ENCODE results near the gene TRAPPC14.
"Not testable (repeated sequence)": the region's sequence is repeated elsewhere in the genome, so short reads cannot be mapped to it uniquely, and the experiment has no call there.

The TRAPPC14 gene

DNA sequence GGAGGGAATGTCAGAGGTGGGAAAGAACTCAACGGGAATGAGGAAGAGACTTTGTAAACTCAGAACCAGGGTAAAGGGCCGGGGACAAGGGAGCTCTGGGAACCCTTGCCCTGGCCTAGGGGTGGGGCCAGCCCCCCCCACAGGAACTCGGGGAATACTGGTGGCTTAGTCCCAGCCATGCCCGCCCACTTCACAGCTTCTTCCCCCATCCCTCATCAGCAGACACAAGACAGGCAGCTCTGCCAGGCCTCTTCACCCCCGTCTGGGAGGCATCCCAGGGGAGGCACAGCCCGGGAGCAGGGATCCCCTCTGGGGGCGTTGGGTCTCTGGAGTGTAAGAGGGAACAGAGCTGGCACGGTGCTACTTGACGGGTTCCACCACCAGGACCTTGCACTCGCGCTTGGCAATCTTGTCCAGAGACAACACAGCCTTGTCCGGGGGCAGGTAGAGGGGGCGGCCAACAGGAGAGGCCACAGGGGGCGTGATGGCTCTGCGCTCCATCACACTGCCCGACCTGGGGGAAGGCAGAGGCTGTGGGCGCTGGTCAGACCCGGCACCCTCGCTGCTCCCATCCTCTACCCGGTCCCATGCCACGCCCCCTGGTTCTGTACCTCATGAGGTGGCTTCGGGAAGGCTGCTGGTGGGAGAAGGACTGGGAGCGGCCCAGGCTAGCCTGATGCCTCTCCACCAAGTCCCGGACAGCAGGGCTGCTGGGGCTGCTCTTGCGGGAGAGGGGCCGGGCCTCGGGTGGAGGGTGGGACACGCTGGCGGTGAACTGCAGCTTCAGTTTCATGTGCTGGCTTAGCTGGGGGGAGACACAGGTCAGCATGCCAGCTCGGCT is 3.7 kb downstream of the TRAPPC14 start:
- DNase-seq (ENCODE audit: low read depth in 2 of 2) = no peak

GRCh38 chr7:100153708-100154535 is 4.6 kb downstream of the TRAPPC14 start:
- DNase-seq (ENCODE audit: low read depth in 2 of 2) = no peak

DNA sequence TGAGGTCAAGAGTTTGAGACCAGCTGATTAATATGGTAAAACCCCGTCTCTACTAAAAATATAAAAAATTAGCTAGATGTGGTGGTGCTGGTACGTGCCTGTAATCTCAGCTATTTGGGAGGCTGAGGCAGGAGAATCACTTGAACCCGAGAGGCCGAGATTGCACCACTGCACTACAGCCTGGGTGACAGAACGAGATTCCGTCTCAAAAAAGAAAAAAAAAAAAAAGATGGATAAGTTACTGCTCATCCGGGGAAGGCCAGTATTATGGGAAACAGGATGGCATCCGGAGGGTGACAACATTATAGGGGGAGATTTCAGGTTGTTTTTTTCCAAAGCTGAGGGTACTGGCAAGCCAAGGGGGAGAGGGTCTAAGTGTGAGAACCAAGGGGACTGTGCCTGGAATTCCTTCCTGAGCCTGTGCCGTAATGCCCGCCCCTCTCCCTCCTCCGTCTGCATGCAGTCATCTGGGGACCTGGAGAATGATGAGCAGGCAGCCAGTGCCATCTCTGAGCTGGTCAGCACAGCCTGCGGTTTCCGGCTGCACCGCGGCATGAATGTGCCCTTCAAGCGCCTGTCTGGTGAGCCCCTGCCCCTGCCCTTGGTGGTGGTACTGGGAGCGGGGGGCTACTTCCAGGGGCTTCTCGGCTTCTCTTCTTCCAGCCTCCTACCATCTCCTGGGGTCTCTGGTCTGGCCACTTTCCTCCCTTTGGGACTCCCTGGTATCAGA is 5.4 kb downstream of the TRAPPC14 start:
- DNase-seq (ENCODE audit: low read depth in 2 of 2) = no peak

- no peak for DNase-seq (ENCODE audit: low read depth in 2 of 2)
These were observed 6.1 kb downstream of the TRAPPC14 start for GRCh38 chr7:100152404-100152803.

GRCh38 chr7:100148559-100149328 is 9.8 kb downstream of the TRAPPC14 start, which contains the start of gene LAMTOR4:
Gene LAMTOR4, plus strand, starts transcription at chr7:100148918. Its CDS starts 55 bp downstream, at chr7:100148973.
- DNase-seq (ENCODE audit: low read depth in 2 of 2) = peak; percentile 96

- no peak for DNase-seq (ENCODE audit: low read depth in 2 of 2)
These were observed 10.3 kb downstream of the TRAPPC14 start for GRCh38 chr7:100148225-100148558.

GRCh38 chr7:100147278-100147677 is 11.2 kb downstream of the TRAPPC14 start:
- DNase-seq (ENCODE audit: low read depth in 2 of 2) = no peak

DNA sequence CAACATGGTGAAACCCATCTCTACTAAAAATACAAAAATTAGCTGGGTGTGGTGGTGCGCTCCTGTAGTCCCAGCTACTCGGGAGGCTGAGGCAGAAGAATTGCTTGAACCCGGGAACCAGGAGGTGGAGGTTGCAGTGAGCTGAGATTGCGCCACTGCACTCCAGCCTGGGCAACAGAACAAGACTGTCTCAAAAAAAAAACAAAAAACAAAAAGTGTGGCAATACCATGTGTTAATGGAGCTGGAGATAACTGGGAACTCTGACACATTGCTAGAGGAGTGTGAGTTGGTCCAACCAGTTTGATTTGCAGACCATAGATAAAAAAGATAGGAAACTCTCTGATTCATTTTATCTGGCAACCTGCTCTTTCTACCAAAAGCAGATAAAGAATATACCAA is 12.2 kb downstream of the TRAPPC14 start:
- DNase-seq (ENCODE audit: low read depth in 2 of 2) = not testable (repeated sequence)

DNA sequence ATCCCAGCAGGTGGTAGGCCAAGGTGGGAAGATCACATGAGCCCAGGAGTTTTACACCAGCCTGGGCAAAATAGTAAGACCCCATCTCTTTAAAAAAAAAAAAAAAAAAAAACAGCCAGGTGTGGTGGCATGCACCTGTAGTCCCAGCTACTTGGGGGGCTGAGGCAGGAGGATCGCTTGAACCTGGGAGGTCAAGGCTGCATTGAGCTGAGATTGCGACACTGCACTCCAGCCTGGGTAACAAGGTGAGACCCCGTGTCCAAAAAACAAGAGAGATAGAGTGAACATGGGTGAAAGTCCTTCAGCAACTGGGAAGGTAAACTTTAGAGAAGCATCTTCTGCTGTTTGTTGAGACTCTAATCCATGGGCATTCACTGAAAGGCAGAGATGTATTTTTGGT is 16.1 kb downstream of the TRAPPC14 start:
- DNase-seq (ENCODE audit: low read depth in 2 of 2) = no peak

DNA sequence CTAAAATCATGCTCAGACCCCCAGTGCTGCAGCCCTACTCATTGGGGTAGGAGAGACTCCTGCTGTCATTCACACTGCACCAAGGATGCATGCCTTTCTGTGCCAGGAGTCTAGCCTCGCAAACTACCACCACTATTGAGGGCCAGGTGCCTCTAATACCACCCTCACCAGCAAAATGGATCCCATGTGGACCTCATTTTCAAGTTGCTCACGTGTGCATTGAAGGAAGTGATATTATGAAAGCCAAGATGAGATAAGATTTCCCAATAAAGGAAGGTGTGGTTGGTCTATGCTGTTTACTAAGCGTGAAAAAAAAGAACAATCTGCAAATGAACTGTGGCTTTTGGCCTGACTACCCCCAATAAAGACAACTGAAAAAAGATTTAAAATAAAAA is 17.0 kb downstream of the TRAPPC14 start:
- no peak for DNase-seq (ENCODE audit: low read depth in 2 of 2)

- no peak for DNase-seq (ENCODE audit: low read depth in 2 of 2)
These were observed 20.4 kb downstream of the TRAPPC14 start for GRCh38 chr7:100137851-100138760.

DNA sequence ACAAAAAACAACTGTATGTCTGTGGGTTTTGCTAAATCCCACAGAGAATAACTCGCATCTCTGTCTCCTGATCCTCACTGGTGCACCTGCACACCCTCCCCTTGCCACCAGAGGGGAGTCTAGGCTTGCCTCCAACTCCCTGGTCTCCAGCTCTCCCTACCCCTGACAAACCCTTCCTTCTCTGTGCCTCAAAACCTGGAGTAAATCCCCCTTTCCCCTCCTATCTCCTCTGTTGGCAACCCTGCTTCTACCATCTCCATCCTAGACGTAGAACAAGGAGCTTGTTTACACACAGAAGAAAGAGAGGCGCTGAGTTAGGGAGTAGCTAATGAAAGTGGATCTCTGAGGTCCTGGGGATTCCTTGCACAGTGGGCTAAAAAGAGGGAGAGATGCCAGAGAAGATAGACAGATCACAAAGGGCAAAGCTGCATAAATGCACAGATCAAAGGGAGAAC is 25.8 kb downstream of the TRAPPC14 start:
- DNase-seq (ENCODE audit: low read depth in 2 of 2) = peak in 1 of 2 experiments; percentile 20

DNA sequence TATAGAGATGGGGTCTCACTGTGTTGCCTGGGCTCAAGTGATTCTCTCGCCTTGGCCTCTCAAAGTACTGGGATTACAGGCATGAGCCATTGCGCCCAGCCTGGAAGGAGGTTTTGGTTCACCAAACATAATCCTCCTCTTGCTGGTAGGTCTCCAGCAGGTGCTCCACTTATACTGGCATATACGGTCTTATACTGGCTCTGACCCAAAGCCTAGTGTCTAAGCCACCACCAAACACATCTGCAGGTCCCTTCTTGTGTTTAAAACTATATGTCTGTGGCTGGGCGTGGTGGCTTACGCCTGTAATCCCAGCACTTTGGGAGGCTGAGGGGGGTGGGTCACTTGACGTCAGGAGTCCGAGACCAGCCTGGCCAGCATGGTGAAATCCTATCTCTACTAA is 26.4 kb downstream of the TRAPPC14 start:
- DNase-seq (ENCODE audit: low read depth in 2 of 2) = no peak

GRCh38 chr7:100130608-100131453 is 27.7 kb downstream of the TRAPPC14 start:
- DNase-seq (ENCODE audit: low read depth in 2 of 2) = no peak

- not testable (repeated sequence) for DNase-seq (ENCODE audit: low read depth in 2 of 2)
These were observed 28.3 kb downstream of the TRAPPC14 start for GRCh38 chr7:100130220-100130607.

- no peak for DNase-seq (ENCODE audit: low read depth in 2 of 2)
These were observed 29.9 kb downstream of the TRAPPC14 start for GRCh38 chr7:100128637-100128963.

GRCh38 chr7:100127866-100128636 is 30.5 kb downstream of the TRAPPC14 start:
- DNase-seq (ENCODE audit: low read depth in 2 of 2) = no peak

Data from fibroblast of skin of left biceps (primary cell).